ENCODE measurements around the gene MZF1. TPM values are rescaled to one million over a fixed set of nuclear protein-coding genes. Genes with fewer than 3 reads are reported as not detected.
A peak's percentile ranks its signal among the peaks of the same experiment; 100 is the strongest.

MZF1 gene
- total RNA-seq, 1 experiment from 2014 or later = 50.7 TPM

DNA sequence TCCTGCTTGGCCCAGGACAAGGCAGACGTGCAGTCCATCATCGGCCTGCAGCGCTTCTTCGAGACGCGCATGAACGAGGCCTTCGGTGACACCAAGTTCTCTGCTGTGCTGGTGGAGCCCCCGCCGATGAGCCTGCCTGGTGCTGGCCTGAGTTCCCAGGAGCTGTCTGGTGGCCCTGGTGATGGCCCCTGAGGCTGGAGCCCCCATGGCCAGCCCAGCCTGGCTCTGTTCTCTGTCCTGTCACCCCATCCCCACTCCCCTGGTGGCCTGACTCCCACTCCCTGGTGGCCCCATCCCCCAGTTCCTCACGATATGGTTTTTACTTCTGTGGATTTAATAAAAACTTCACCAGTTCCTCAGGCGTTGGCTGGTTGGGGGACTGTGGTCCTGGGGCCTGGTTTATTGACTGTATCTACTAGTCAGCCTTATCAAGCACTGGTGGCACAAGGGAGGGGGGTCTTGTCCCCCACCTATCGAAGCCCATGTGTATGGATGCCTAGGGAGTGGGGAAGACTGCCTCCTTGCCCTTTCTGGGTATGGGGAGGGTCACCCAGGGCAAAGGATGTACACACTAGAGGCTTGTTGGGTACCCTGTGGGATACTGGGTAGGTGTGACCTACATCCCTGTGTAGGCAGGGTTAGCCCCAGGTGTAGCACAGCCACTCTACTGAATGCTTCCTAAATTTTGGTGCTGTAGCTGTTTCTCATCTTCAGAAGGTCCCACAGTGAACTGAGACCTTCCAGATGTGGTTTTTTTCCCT lies 22.6 kb downstream of the MZF1 start:
- BruUV-seq (replicated peaks) = no TSS peak
- TF ChIP-seq CTCF (IDR thresholded peaks at IDR 0.05; ENCODE audit: unreplicated experiment) = no peak
- ChIA-PET CTCF (interaction anchor here (0.6 to 2.1 kb wide), 4 partner anchors 30 to 37 kb away, joined by 3 to 12 read pairs (median 6); partner anchors contain the start of gene ZBTB45), POLR2A (interaction anchor here (1.1 to 5.4 kb wide), 2 partner anchors 31 kb away, joined by 3 to 166 read pairs; partner anchors contain the start of gene ZBTB45)
- no peak overlapping the region for H3K4me3 Mint-ChIP-seq (ENCODE audit: unreplicated experiment)
- H3K27me3 Mint-ChIP-seq (ENCODE audit: insufficient read depth, unreplicated experiment) = no peaks in the 10 kb centered on the region
- intact Hi-C loops (cut with micrococcal nuclease) = no loop called here
- DNase-seq (ENCODE audit: unreplicated experiment) = no peak
- no peaks in the 10 kb centered on the region for H3K9me3 Mint-ChIP-seq (ENCODE audit: unreplicated experiment)
- peaks cover 41% of the 10 kb centered on the region for H3K4me1 Mint-ChIP-seq (ENCODE audit: insufficient read depth, unreplicated experiment)
- H3K27ac Mint-ChIP-seq (ENCODE audit: low read depth, unreplicated experiment) = peak overlapping the region; percentile 46
- H3K36me3 Mint-ChIP-seq (ENCODE audit: insufficient read depth, unreplicated experiment) = peaks cover 97% of the 10 kb centered on the region

GRCh38 chr19:58549664-58550361 lies 23.3 kb downstream of the MZF1 start:
- ChIA-PET CTCF (interaction anchor here (0.6 to 2.1 kb wide), 2 partner anchors 30 to 36 kb away, joined by 3 to 12 read pairs; partner anchors contain the start of gene ZBTB45), POLR2A (interaction anchor here (0.7 to 1.1 kb wide), 2 partner anchors 8 to 30 kb away, joined by 3 read pairs; partner anchors contain the start of gene ZBTB45)
- intact Hi-C loops (cut with micrococcal nuclease) = no loop called here
- H3K36me3 Mint-ChIP-seq (ENCODE audit: insufficient read depth, unreplicated experiment) = peaks cover 91% of the 10 kb centered on the region
- H3K27me3 Mint-ChIP-seq (ENCODE audit: insufficient read depth, unreplicated experiment) = no peaks in the 10 kb centered on the region
- no peak for TF ChIP-seq CTCF (IDR thresholded peaks at IDR 0.05; ENCODE audit: unreplicated experiment)
- no peak overlapping the region for H3K27ac Mint-ChIP-seq (ENCODE audit: low read depth, unreplicated experiment)
- no peak for DNase-seq (ENCODE audit: unreplicated experiment)
- no peak overlapping the region for H3K4me3 Mint-ChIP-seq (ENCODE audit: unreplicated experiment)
- no peaks in the 10 kb centered on the region for H3K9me3 Mint-ChIP-seq (ENCODE audit: unreplicated experiment)
- BruUV-seq (replicated peaks) = no TSS peak
- peaks cover 41% of the 10 kb centered on the region for H3K4me1 Mint-ChIP-seq (ENCODE audit: insufficient read depth, unreplicated experiment)

- POLR2A ChIA-PET = interaction anchor here (0.7 to 1.1 kb wide), 2 partner anchors 9 to 29 kb away, joined by 3 read pairs; partner anchors contain the start of gene ZBTB45
- no peak overlapping the region for H3K27ac Mint-ChIP-seq (ENCODE audit: low read depth, unreplicated experiment)
- H3K9me3 Mint-ChIP-seq (ENCODE audit: unreplicated experiment) = no peaks in the 10 kb centered on the region
- BruUV-seq (replicated peaks) = no TSS peak
- peaks cover 90% of the 10 kb centered on the region for H3K36me3 Mint-ChIP-seq (ENCODE audit: insufficient read depth, unreplicated experiment)
- no peak overlapping the region for H3K4me3 Mint-ChIP-seq (ENCODE audit: unreplicated experiment)
- TF ChIP-seq CTCF (IDR thresholded peaks at IDR 0.05; ENCODE audit: unreplicated experiment) = no peak
- peaks cover 35% of the 10 kb centered on the region for H3K4me1 Mint-ChIP-seq (ENCODE audit: insufficient read depth, unreplicated experiment)
- H3K27me3 Mint-ChIP-seq (ENCODE audit: insufficient read depth, unreplicated experiment) = no peaks in the 10 kb centered on the region
- DNase-seq (ENCODE audit: unreplicated experiment) = no peak
- CTCF ChIA-PET = interaction anchor here (2.1 kb wide), 1 partner anchor 29 kb away, joined by 12 read pairs; the partner anchor contains the start of gene ZBTB45
- intact Hi-C loops (cut with micrococcal nuclease) = no loop called here
Observed at GRCh38 chr19:58548859-58549663, 24.1 kb downstream of the MZF1 start.

Data from MCF 10A (cell line).